ENCODE data around the gene VPS13D. TPM values are rescaled to one million over a fixed set of nuclear protein-coding genes. Genes with fewer than 3 reads are reported as not detected.

VPS13D gene
- total and polyA plus RNA-seq, 3 donors from 2014 or later: 51.9 to 125 (median 86.8) TPM

DNA sequence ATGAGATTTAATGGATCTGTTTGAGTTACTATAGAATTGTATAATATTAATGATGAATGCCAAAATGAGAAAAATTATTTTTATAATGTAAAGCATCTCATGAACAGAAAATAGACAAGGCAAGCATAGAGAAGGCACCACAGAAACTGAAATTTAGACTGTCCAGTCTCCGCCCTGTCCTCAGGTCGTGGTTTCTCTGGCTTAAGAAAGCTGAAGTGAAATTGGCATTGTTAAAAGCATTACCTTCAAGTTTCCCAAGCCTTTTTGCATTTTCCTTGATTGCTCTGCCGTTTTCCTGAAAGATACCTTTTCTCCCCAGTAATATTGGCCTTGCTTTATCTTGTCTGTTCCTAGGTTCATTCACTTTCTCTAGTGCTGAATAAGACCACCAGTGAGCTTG is 58.0 kb downstream of the VPS13D start:
- H3K9me3 ChIP-seq: no peaks in the 10 kb centered on the region
- H3K4me1 ChIP-seq: no peaks in the 10 kb centered on the region
- H3K27ac ChIP-seq: no peak overlapping the region
- no peak for DNase-seq
- no peaks in the 10 kb centered on the region for H3K36me3 ChIP-seq (ENCODE audit: low read depth, missing control alignments)
- no peak overlapping the region for H3K4me3 ChIP-seq
- TF ChIP-seq, protein P1, sequence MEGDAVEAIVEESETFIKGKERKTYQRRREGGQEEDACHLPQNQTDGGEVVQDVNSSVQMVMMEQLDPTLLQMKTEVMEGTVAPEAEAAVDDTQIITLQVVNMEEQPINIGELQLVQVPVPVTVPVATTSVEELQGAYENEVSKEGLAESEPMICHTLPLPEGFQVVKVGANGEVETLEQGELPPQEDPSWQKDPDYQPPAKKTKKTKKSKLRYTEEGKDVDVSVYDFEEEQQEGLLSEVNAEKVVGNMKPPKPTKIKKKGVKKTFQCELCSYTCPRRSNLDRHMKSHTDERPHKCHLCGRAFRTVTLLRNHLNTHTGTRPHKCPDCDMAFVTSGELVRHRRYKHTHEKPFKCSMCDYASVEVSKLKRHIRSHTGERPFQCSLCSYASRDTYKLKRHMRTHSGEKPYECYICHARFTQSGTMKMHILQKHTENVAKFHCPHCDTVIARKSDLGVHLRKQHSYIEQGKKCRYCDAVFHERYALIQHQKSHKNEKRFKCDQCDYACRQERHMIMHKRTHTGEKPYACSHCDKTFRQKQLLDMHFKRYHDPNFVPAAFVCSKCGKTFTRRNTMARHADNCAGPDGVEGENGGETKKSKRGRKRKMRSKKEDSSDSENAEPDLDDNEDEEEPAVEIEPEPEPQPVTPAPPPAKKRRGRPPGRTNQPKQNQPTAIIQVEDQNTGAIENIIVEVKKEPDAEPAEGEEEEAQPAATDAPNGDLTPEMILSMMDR (IDR thresholded peaks at IDR 0.05): no peak
- H3K27me3 ChIP-seq: no peaks in the 10 kb centered on the region
- intact Hi-C loops (cut with DNase I; ENCODE audit: low total_unique reads): no loop called here
- 81 to 88% methylated on average over 3 of the region's 3 CpGs for WGBS, 2 donors

DNA sequence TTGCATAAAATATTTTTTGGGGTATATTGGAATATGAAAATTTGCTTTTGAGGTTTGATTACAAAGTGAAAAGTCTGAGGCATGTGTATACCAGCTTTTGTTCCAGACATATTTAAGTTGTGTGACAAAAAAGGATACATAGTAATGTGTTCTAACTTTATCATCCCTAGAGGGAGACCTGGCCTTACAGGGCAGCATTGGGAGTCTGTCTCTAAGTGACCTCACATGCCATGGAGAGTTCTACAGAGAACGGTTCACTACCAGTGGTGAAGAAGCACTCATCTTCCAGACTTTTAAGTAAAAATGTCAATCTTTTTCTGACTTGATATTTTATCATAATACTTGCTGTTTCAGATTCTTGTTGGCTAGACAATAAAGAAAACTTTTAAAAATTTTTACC is 61.0 kb downstream of the VPS13D start:
- Histone ChIP-seq H3K27ac (no peak overlapping the region), H3K36me3 (ENCODE audit: low read depth, missing control alignments) (no peaks in the 10 kb centered on the region), H3K4me1 (no peaks in the 10 kb centered on the region), H3K4me3 (no peak overlapping the region), H3K27me3 (no peaks in the 10 kb centered on the region), H3K9me3 (no peaks in the 10 kb centered on the region)
- intact Hi-C loops (cut with DNase I; ENCODE audit: low total_unique reads): no loop called here
- DNase-seq: no peak
- TF ChIP-seq POLR2A (IDR thresholded peaks at IDR 0.05): no peak
- TF ChIP-seq, protein P1 (IDR thresholded peaks at IDR 0.05): no peak
- WGBS, 2 donors: 58 to 67% methylated on average over 1 of the region's 1 CpG

DNA sequence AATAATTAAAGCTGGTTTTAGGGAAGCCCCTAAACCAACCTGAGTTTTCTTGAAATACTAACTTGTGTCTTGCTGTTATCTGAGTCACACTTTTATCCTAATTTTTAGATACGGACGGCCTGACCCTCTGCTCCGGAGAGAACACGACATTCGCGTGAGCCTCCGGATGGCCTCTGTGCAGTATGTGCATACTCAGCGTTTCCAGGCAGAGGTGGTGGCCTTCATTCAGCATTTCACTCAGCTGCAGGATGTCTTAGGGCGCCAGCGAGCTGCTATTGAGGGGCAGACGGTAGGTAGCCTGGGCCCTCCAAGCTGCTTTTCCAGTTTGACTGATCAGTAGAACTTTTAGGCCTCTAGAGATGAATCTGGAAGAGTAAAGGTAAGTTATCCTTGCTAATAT is 63.6 kb downstream of the VPS13D start:
- Histone ChIP-seq H3K27ac (no peak overlapping the region), H3K36me3 (ENCODE audit: low read depth, missing control alignments) (no peaks in the 10 kb centered on the region), H3K4me1 (no peaks in the 10 kb centered on the region), H3K27me3 (no peaks in the 10 kb centered on the region), H3K4me3 (no peak overlapping the region), H3K9me3 (no peaks in the 10 kb centered on the region)
- intact Hi-C loops (cut with DNase I; ENCODE audit: low total_unique reads): no loop called here
- TF ChIP-seq, protein P1 (IDR thresholded peaks at IDR 0.05): no peak
- TF ChIP-seq POLR2A (IDR thresholded peaks at IDR 0.05): no peak
- DNase-seq: no peak
- WGBS, 2 donors: 93 to 99% methylated on average over 11 of the region's 11 CpGs

DNA sequence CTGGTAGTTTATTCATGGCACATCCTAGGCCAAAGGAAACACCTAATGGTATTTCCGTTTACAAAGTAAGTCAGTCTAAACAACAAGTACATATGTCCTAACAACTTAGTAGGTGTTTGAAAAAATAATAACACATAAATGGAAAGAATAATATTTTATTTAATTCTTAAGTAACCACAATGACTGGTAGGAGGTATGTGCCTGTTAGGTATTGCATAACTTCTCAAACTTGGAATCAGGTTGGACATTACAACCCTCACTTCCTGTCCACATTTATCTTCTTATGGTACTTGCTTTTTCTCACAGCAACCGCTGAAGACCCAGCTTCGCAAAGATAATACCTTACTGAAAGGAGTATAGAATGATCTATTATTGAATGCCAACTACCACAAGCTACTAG is 64.2 kb downstream of the VPS13D start:
- no peak for DNase-seq
- no peaks in the 10 kb centered on the region for H3K36me3 ChIP-seq (ENCODE audit: low read depth, missing control alignments)

DNA sequence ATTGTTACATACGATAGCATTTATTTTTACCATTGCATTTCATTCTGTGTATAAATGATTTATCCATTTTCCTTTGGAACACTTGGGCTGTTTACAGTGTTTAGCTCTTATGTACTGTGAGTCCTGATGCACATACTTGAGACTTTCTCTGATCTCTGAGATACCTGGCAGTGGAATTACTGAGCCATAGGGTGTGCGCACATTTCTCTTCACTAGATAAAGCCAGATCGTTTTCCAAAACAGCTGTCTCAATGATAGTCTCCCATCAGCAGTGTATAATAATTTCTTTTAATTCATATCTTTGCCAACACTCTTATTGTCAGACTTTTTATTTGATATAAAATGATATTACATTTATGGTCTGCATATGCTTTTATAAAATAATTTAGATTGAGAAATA is 66.2 kb downstream of the VPS13D start:
- H3K4me1 ChIP-seq: no peaks in the 10 kb centered on the region
- no peaks in the 10 kb centered on the region for H3K9me3 ChIP-seq
- TF ChIP-seq, protein P1 (IDR thresholded peaks at IDR 0.05): no peak
- TF ChIP-seq POLR2A (IDR thresholded peaks at IDR 0.05): no peak
- no peaks in the 10 kb centered on the region for H3K27me3 ChIP-seq
- H3K36me3 ChIP-seq (ENCODE audit: low read depth, missing control alignments): no peaks in the 10 kb centered on the region
- H3K4me3 ChIP-seq: no peak overlapping the region
- intact Hi-C loops (cut with DNase I; ENCODE audit: low total_unique reads): no loop called here
- H3K27ac ChIP-seq: no peak overlapping the region
- no peak for DNase-seq
- WGBS, 2 donors: 78 to 81% methylated on average over 3 of the region's 3 CpGs

More for the DNA sequence above, 64.2 kb downstream of the VPS13D start:
- Histone ChIP-seq H3K4me1 (no peaks in the 10 kb centered on the region), H3K9me3 (no peaks in the 10 kb centered on the region), H3K4me3 (no peak overlapping the region), H3K27me3 (no peaks in the 10 kb centered on the region), H3K27ac (no peak overlapping the region)
- WGBS, 2 donors: 95 to 97% methylated on average over 3 of the region's 3 CpGs
- intact Hi-C loops (cut with DNase I; ENCODE audit: low total_unique reads): no loop called here
- no peak for TF ChIP-seq POLR2A (IDR thresholded peaks at IDR 0.05)
- TF ChIP-seq, protein P1 (IDR thresholded peaks at IDR 0.05): no peak

Data from testis (tissue), 3 donors.